Upper lobe of left lung (tissue), 6 donors: ENCODE results near the gene TRDN. TPM values are rescaled to one million over a fixed set of nuclear protein-coding genes. Genes with fewer than 3 reads are reported as not detected.

ENCODE experiments used
- ATAC-seq, 2 donors: fragments of 200-7000 bp; cut with Tn5 transposase; one replicate each; pipeline ENCODE4 v1.9.1; 2022; ENCODE audit warnings: mild to moderate bottlenecking in 2 of 2, moderate library complexity in 2 of 2; ENCODE audit not compliant: low FRiP score in 2 of 2
- DNase-seq, 2 donors: peaks; one replicate each; pipeline ENCODE4 v3.0.0-alpha.2; 2019 to 2020
- H3K27ac ChIP-seq, 4 donors: fragments of 200-600 bp; sonication (generic); one replicate each; pipeline ENCODE4 v1.5.1; 2016 to 2019
- H3K27me3 ChIP-seq, 4 donors: fragments of 200-600 bp; sonication (generic); one replicate each; pipeline ENCODE4 v1.5.1; 2017 to 2019
- H3K36me3 ChIP-seq, 4 donors: fragments of 200-600 bp; sonication (generic); one replicate each; pipeline ENCODE4 v1.5.1; 2016 to 2019
- H3K4me1 ChIP-seq, 4 donors: fragments of 200-600 bp; sonication (generic); one replicate each; pipeline ENCODE4 v1.5.1; 2018 to 2019
- H3K4me3 ChIP-seq, 4 donors: fragments of 200-600 bp; sonication (generic); one replicate each; pipeline ENCODE4 v1.5.1; 2017 to 2019; ENCODE audit warnings: mild to moderate bottlenecking in 2 of 4, moderate library complexity in 1 of 4
- H3K9me3 ChIP-seq, 4 donors: fragments of 200-600 bp; sonication (generic); one replicate each; pipeline ENCODE4 v1.5.1; 2018 to 2019
- EP300 ChIP-seq, 4 donors: sonication (generic); formaldehyde crosslinking; IDR thresholded peaks; one replicate each; pipeline ENCODE4 v1.5.1; 2017; ENCODE audit warnings: antibody characterized with exemption in 4 of 4, control low read depth in 2 of 4
- POLR2A ChIP-seq, 4 donors: fragments of 450-650 bp; IDR thresholded peaks; one replicate each; pipeline ENCODE4 v1.5.1; 2016 to 2017; ENCODE audit warnings: antibody characterized with exemption in 4 of 4, mild to moderate bottlenecking in 2 of 4
- POLR2AphosphoS5 ChIP-seq, 2 donors: sonication (generic); formaldehyde crosslinking; IDR thresholded peaks; one replicate each; pipeline ENCODE4 v1.5.1; 2017; ENCODE audit warnings: antibody characterized with exemption in 2 of 2
- whole genome bisulfite sequencing, 2 donors: methylation state at CpG; one replicate each; pipeline ENCODE4 v1.1.5; 2017 to 2018; 5-methylcytosine and 5-hydroxymethylcytosine counted together
- total RNA-seq, 6 donors: library from RNA; depleted of rRNA in 4 of 6; stranded (reverse); fragments of >200 nt in 4 of 6; gene quantifications; one replicate each; pipeline versions ENCODE4 v1.1.0 to v1.2.1, GENCODE V29; 2016 to 2021
- TF ChIP-seq, protein P1 (sequence below), 6 experiments: fragments of 450-650 bp in 4 of 6; fragments of 200-600 bp in 2 of 6; sonication (generic) in 2 of 6; IDR thresholded peaks; one replicate each; pipeline ENCODE4 v1.5.1; 2016 to 2019; ENCODE audit warnings: antibody characterized with exemption in 6 of 6
- donor health status: DM: no; HTN: no; CAD: no; lungs with moderate emphysema.
- donor health status: DM: no; HTN: yes; CAD: no; lungs with severe emphysema.

Gene TRDN
- total RNA-seq, 6 donors from 2014 or later = 0.20 TPM; not detected in 5

DNA sequence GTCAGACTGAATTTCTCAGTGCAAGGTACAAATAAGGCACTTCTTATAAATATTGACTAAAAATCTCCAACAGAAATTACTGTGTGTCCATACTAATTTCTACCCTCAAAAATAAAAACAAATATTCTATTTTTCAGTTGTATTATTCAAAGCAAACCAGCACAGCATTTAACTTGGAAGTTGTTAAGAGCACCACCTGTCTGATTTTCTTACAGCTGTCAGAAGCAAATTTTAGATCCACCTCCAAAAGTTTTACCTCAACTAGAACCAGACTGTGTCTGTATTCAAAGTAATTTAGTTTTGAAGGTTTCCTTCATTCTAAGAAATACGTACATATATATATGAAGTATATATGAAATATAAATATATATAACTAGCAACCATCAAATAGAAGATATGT is 1.2 kb downstream of the TRDN start:
- H3K36me3 ChIP-seq = no peaks in the 10 kb centered on the region
- H3K27ac ChIP-seq = no peak overlapping the region
- no peaks in the 10 kb centered on the region for H3K9me3 ChIP-seq
- no peak overlapping the region for H3K4me3 ChIP-seq
- TF ChIP-seq EP300 (IDR thresholded peaks at IDR 0.05) (no peak), POLR2A (IDR thresholded peaks at IDR 0.05) (no peak), POLR2AphosphoS5 (IDR thresholded peaks at IDR 0.05) (no peak)
- TF ChIP-seq, protein P1, sequence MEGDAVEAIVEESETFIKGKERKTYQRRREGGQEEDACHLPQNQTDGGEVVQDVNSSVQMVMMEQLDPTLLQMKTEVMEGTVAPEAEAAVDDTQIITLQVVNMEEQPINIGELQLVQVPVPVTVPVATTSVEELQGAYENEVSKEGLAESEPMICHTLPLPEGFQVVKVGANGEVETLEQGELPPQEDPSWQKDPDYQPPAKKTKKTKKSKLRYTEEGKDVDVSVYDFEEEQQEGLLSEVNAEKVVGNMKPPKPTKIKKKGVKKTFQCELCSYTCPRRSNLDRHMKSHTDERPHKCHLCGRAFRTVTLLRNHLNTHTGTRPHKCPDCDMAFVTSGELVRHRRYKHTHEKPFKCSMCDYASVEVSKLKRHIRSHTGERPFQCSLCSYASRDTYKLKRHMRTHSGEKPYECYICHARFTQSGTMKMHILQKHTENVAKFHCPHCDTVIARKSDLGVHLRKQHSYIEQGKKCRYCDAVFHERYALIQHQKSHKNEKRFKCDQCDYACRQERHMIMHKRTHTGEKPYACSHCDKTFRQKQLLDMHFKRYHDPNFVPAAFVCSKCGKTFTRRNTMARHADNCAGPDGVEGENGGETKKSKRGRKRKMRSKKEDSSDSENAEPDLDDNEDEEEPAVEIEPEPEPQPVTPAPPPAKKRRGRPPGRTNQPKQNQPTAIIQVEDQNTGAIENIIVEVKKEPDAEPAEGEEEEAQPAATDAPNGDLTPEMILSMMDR (IDR thresholded peaks at IDR 0.05) = no peak
- DNase-seq (no peak), ATAC-seq (no peak)
- H3K27me3 ChIP-seq = no peaks in the 10 kb centered on the region
- H3K4me1 ChIP-seq = no peaks in the 10 kb centered on the region
- WGBS, 2 donors = 93 to 98% methylated on average over 1 of the region's 1 CpG

DNA sequence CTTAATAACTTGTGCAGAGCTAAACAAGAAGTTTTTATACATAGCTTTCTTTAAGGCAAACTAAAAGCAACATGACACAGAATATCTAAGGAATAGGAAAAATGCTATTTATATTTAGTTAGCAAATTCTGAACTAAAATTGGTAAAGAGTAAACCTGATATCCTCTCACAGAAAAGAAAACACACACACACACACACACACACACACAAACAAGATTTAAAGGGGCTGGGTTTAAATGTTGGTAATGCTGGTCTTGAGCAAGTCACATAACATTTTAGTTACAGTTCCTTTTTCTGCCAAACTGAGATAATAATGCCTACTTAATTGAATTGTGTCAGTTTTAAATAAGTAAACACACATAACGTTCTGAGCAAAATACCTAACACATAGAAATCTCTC is 1.6 kb downstream of the TRDN start:
- 24 to 42% methylated on average over 1 of the region's 1 CpG for WGBS, 2 donors
- DNase-seq (no peak), ATAC-seq (no peak)
- no peaks in the 10 kb centered on the region for H3K9me3 ChIP-seq
- H3K4me3 ChIP-seq = no peak overlapping the region
- H3K4me1 ChIP-seq = no peaks in the 10 kb centered on the region
- TF ChIP-seq POLR2AphosphoS5 (IDR thresholded peaks at IDR 0.05) (no peak), EP300 (IDR thresholded peaks at IDR 0.05) (no peak), POLR2A (IDR thresholded peaks at IDR 0.05) (no peak)
- TF ChIP-seq, protein P1 (IDR thresholded peaks at IDR 0.05) = no peak
- H3K27me3 ChIP-seq = no peaks in the 10 kb centered on the region
- H3K36me3 ChIP-seq = no peaks in the 10 kb centered on the region
- H3K27ac ChIP-seq = no peak overlapping the region

DNA sequence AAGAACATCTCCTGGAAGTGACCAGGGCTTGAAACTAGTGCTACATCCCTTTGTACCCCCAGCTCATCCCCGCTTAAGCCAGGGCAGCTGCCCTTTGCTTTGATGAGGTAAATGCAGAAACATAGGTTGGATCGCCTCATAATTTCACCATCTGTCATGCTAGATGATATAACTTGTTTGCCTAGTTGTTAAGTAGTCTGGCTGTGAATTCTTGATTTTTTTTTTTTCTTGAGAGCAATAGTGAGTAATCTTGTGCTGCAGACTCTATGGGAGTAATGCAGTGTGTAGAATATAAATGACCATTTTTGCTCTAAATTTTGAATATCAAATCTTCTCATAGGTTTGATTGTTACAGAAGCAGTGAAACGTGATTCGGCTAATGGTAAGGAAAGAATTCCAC is 4.1 kb downstream of the TRDN start:
- DNase-seq = no peak
- no peak for ATAC-seq
- Histone ChIP-seq H3K27ac (no peak overlapping the region), H3K4me1 (no peaks in the 10 kb centered on the region), H3K36me3 (no peaks in the 10 kb centered on the region), H3K9me3 (no peaks in the 10 kb centered on the region), H3K4me3 (no peak overlapping the region), H3K27me3 (no peaks in the 10 kb centered on the region)
- TF ChIP-seq POLR2A (IDR thresholded peaks at IDR 0.05) = no peak
- TF ChIP-seq POLR2AphosphoS5 (IDR thresholded peaks at IDR 0.05) = no peak
- TF ChIP-seq, protein P1 (IDR thresholded peaks at IDR 0.05) = no peak
- no peak for TF ChIP-seq EP300 (IDR thresholded peaks at IDR 0.05)
- WGBS, 2 donors = 78 to 81% methylated on average over 4 of the region's 4 CpGs

DNA sequence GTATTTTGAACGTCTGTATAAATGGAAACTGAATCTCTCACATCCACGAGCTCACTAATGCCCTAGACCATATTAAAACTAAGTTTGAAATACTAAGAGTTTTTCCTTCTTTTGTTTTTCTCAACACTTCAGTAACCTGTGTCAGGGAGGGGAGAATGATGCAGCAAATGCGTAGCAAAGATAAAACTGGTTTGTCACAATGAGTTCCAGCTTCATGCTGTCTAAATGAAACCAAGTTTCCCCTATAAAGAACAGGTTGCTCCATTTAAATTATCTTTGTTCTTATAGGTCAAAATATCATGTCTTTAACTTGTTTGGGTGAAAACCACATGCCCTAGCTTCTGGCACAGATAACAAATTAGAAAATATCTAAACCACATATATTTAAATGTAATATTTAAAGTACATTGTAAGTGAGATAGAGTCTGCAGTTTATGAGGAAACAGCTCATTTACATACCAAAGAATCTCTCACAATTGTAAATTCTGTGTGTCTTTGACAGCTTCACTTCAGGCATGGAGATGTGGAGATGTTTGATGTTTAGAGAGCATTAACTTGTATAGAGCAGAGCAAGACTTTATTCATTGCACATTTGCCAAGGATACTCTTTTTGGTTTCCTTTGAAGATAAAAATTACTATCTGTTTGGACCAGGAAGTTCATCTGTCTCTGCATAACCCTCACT is 7.3 kb downstream of the TRDN start:
- H3K4me3 ChIP-seq = no peak overlapping the region
- no peaks in the 10 kb centered on the region for H3K9me3 ChIP-seq
- H3K27me3 ChIP-seq = no peaks in the 10 kb centered on the region
- no peak for TF ChIP-seq POLR2A (IDR thresholded peaks at IDR 0.05)
- TF ChIP-seq EP300 (IDR thresholded peaks at IDR 0.05) = no peak
- TF ChIP-seq POLR2AphosphoS5 (IDR thresholded peaks at IDR 0.05) = no peak
- TF ChIP-seq, protein P1 (IDR thresholded peaks at IDR 0.05) = no peak
- DNase-seq (no peak), ATAC-seq (no peak)
- no peak overlapping the region for H3K27ac ChIP-seq
- H3K4me1 ChIP-seq = no peaks in the 10 kb centered on the region
- H3K36me3 ChIP-seq = no peaks in the 10 kb centered on the region
- 53 to 59% methylated on average over 3 of the region's 3 CpGs for WGBS, 2 donors

DNA sequence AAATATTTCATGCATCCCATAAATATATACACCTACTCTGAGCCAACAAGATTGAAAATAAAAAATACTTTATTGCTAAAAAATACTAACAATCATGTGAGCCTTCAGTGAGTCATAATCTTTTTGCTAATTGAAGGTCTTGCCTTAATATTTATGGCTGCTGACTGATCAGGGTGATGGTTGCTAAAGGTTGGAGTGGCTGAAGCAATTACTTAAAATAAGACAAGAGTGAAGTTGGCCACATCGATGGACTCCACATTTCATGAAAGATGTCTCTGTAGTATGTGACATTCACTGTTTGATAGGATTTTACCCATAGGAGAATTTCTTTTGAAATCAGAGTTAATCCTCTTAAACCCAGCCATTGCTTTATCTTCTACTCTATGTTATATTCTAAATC is 11.1 kb downstream of the TRDN start:
- 88 to 95% methylated on average over 1 of the region's 1 CpG for WGBS, 2 donors
- no peaks in the 10 kb centered on the region for H3K36me3 ChIP-seq
- H3K27ac ChIP-seq = no peak overlapping the region
- H3K27me3 ChIP-seq = no peaks in the 10 kb centered on the region
- ATAC-seq (no peak), DNase-seq (no peak)
- no peak for TF ChIP-seq EP300 (IDR thresholded peaks at IDR 0.05)
- no peaks in the 10 kb centered on the region for H3K4me1 ChIP-seq
- H3K9me3 ChIP-seq = no peaks in the 10 kb centered on the region
- H3K4me3 ChIP-seq = no peak overlapping the region
